AG09319 (cell line): ENCODE data around the gene KRTAP10-1.
"Not testable (repeated sequence)": the region's sequence is repeated elsewhere in the genome, so short reads cannot be mapped to it uniquely, and the experiment has no call there.

ENCODE experiments used
- DNase-seq: peaks from one replicate; pipeline ENCODE4 v3.0.0-alpha.2; 2010; ENCODE audit warnings: low read depth; ENCODE audit errors: extremely low read depth
- CTCF ChIP-seq: IDR thresholded peaks from 2 replicates; pipeline ENCODE4 v1.5.1; 2011; ENCODE audit warnings: low read depth, mild to moderate bottlenecking, inconsistent platforms, low read length, moderate library complexity

KRTAP10-1 gene

GRCh38 chr21:44579833-44580144, 39.8 kb upstream of the KRTAP10-1 start:
- DNase-seq: no peak
- no peak for TF ChIP-seq CTCF

- TF ChIP-seq CTCF: no peak
- DNase-seq: no peak
Observed at GRCh38 chr21:44579056-44579832, 39.2 kb upstream of the KRTAP10-1 start.

- DNase-seq: no peak
- TF ChIP-seq CTCF: no peak
Observed at GRCh38 chr21:44578371-44579055, 38.5 kb upstream of the KRTAP10-1 start.

GRCh38 chr21:44576025-44576420, 36.0 kb upstream of the KRTAP10-1 start:
- no peak for DNase-seq
- no peak for TF ChIP-seq CTCF

- no peak for DNase-seq
- no peak for TF ChIP-seq CTCF
Observed at GRCh38 chr21:44575307-44576024, 35.5 kb upstream of the KRTAP10-1 start.

- no peak for DNase-seq
- TF ChIP-seq CTCF: no peak
Observed at GRCh38 chr21:44574457-44575306, 34.7 kb upstream of the KRTAP10-1 start.

GRCh38 chr21:44573630-44574456, 33.8 kb upstream of the KRTAP10-1 start, which contains the start of gene KRTAP10-4:
Gene KRTAP10-4 (plus strand): TSS chr21:44573729. CDS start chr21:44573759, 30 bp downstream.
- not testable (repeated sequence) for DNase-seq
